NCI-H2196 (cell line): ENCODE data around the gene AGBL5.

Source experiments
- DNase-seq: peaks from one replicate; lab custom pipeline; 2025; ENCODE audit not compliant: unreplicated experiment; lab: John Stamatoyannopoulos, UW

Gene AGBL5

GRCh38 chr2:27023740-27024139, 27.7 kb upstream of the AGBL5 start:
- DNase-seq = no peak

- DNase-seq = no peak
Observed at GRCh38 chr2:27024188-27024587, 27.3 kb upstream of the AGBL5 start.

GRCh38 chr2:27024812-27025211, 26.7 kb upstream of the AGBL5 start:
- DNase-seq = no peak

- no peak for DNase-seq
Observed at GRCh38 chr2:27025281-27025800, 26.1 kb upstream of the AGBL5 start.

- no peak for DNase-seq
Observed at GRCh38 chr2:27025861-27026851, 25.3 kb upstream of the AGBL5 start.

GRCh38 chr2:27027211-27027651, 24.2 kb upstream of the AGBL5 start:
- DNase-seq = no peak

- no peak for DNase-seq
Observed at GRCh38 chr2:27029051-27029450, 22.4 kb upstream of the AGBL5 start.

- DNase-seq = peak; percentile 84
Observed at GRCh38 chr2:27032495-27033252, 18.8 kb upstream of the AGBL5 start, which contains the start of gene TMEM214. Gene TMEM214 (plus strand): TSS chr2:27032965. CDS start chr2:27033016, 51 bp downstream.

GRCh38 chr2:27033253-27033852, 18.1 kb upstream of the AGBL5 start:
- no peak for DNase-seq

GRCh38 chr2:27038012-27038411, 13.5 kb upstream of the AGBL5 start:
- DNase-seq = no peak

- DNase-seq = no peak
Observed at GRCh38 chr2:27038631-27039339, 12.7 kb upstream of the AGBL5 start.

GRCh38 chr2:27039426-27039825, 12.0 kb upstream of the AGBL5 start:
- DNase-seq = no peak

GRCh38 chr2:27039871-27040270, 11.6 kb upstream of the AGBL5 start:
- no peak for DNase-seq

- DNase-seq = no peak
Observed at GRCh38 chr2:27040282-27040681, 11.2 kb upstream of the AGBL5 start.

- no peak for DNase-seq
Observed at GRCh38 chr2:27041752-27042151, 9.7 kb upstream of the AGBL5 start.

- peak; percentile 27 for DNase-seq
Observed at GRCh38 chr2:27042159-27042661, 9.3 kb upstream of the AGBL5 start.

- no peak for DNase-seq
Observed at GRCh38 chr2:27042985-27043634, 8.4 kb upstream of the AGBL5 start.

GRCh38 chr2:27049422-27050280, 1.8 kb upstream of the AGBL5 start:
- no peak for DNase-seq
